Eye (tissue), 1 donor: ENCODE data around the gene SAMD9L.

Experiments used
- DNase-seq: peaks from one replicate; pipeline ENCODE4 v3.0.0-alpha.2; 2015

The SAMD9L gene

GRCh38 chr7:93148144-93148543 is at the start of gene SAMD9L:
Gene SAMD9L, minus strand, starts transcription at chr7:93148385. Its CDS starts 12,414 bp downstream, at chr7:93135971.
- no peak for DNase-seq

GRCh38 chr7:93196336-93196735 is 48.2 kb upstream of the SAMD9L start:
- DNase-seq: no peak

GRCh38 chr7:93194386-93194785 is 46.2 kb upstream of the SAMD9L start:
- DNase-seq: no peak

GRCh38 chr7:93188870-93189634 is 40.9 kb upstream of the SAMD9L start:
- DNase-seq: no peak

GRCh38 chr7:93185303-93186027 is 37.3 kb upstream of the SAMD9L start:
- DNase-seq: no peak

GRCh38 chr7:93179173-93179572 is 31.0 kb upstream of the SAMD9L start:
- no peak for DNase-seq

- peak; percentile 11 for DNase-seq
Observed at GRCh38 chr7:93178213-93178612, 30.0 kb upstream of the SAMD9L start.

GRCh38 chr7:93176992-93177580 is 28.9 kb upstream of the SAMD9L start:
- DNase-seq: no peak

- no peak for DNase-seq
Observed at GRCh38 chr7:93175219-93175618, 27.0 kb upstream of the SAMD9L start.

GRCh38 chr7:93172683-93173082 is 24.5 kb upstream of the SAMD9L start:
- DNase-seq: no peak

- DNase-seq: no peak
Observed at GRCh38 chr7:93171606-93172226, 23.5 kb upstream of the SAMD9L start.

GRCh38 chr7:93165447-93165846 is 17.3 kb upstream of the SAMD9L start:
- no peak for DNase-seq

GRCh38 chr7:93164766-93165165 is 16.6 kb upstream of the SAMD9L start:
- DNase-seq: no peak

- DNase-seq: no peak
Observed at GRCh38 chr7:93161181-93161762, 13.1 kb upstream of the SAMD9L start.

- no peak for DNase-seq
Observed at GRCh38 chr7:93160410-93160809, 12.2 kb upstream of the SAMD9L start.

- DNase-seq: no peak
Observed at GRCh38 chr7:93159490-93159889, 11.3 kb upstream of the SAMD9L start.

GRCh38 chr7:93156884-93157283 is 8.7 kb upstream of the SAMD9L start:
- no peak for DNase-seq

- DNase-seq: no peak
Observed at GRCh38 chr7:93150200-93150835, 2.1 kb upstream of the SAMD9L start.

GRCh38 chr7:93148727-93149126 is 542 bp upstream of the SAMD9L start:
- no peak for DNase-seq

- peak; percentile 14 for DNase-seq
Observed at GRCh38 chr7:93147363-93147762, 822 bp downstream of the SAMD9L start.

- no peak for DNase-seq
Observed at GRCh38 chr7:93146472-93147141, 1.6 kb downstream of the SAMD9L start.

- no peak for DNase-seq
Observed at GRCh38 chr7:93146036-93146435, 2.1 kb downstream of the SAMD9L start.
